Upper lobe of right lung (tissue), 1 donor: ENCODE measurements around the gene MYL9. TPM values are rescaled to one million over a fixed set of nuclear protein-coding genes. Genes with fewer than 3 reads are reported as not detected.
A peak's percentile ranks its signal among the peaks of the same experiment; 100 is the strongest.

Experiments used
- ATAC-seq: fragments of 200-7000 bp; cut with Tn5 transposase; one replicate; pipeline ENCODE4 v1.9.1; 2020; ENCODE audit warnings: mild to moderate bottlenecking, moderate library complexity
- DNase-seq: peaks from one replicate; pipeline ENCODE4 v3.0.0-alpha.2; 2020
- H3K27ac ChIP-seq: fragments of 200-600 bp; one replicate; pipeline ENCODE4 v1.8.0; 2022
- H3K27me3 ChIP-seq: fragments of 200-600 bp; one replicate; pipeline ENCODE4 v1.8.0; 2022; ENCODE audit warnings: mild to moderate bottlenecking
- H3K36me3 ChIP-seq: fragments of 200-600 bp; one replicate; pipeline ENCODE4 v1.8.0; 2022
- H3K4me1 ChIP-seq: fragments of 200-600 bp; one replicate; pipeline ENCODE4 v1.8.0; 2022
- H3K4me3 ChIP-seq: fragments of 200-600 bp; one replicate; pipeline ENCODE4 v1.8.0; 2022; ENCODE audit warnings: mild to moderate bottlenecking
- H3K9me3 ChIP-seq: fragments of 200-600 bp; one replicate; pipeline ENCODE4 v1.8.0; 2022
- CTCF ChIP-seq: fragments of 200-600 bp; IDR thresholded peaks from one replicate; pipeline ENCODE4 v1.8.0; 2022; ENCODE audit warnings: antibody characterized with exemption
- intact Hi-C: fragments of 100-400 bp; cut with DNase I; formaldehyde crosslinking; loops from one replicate; pipeline ENCODE4 v1.11.0; 2022
- total RNA-seq: library from RNA; stranded (reverse); fragmentation: NEBNext Ultra II Directional; extraction: Animal tissue kit (Norgen Biotek cat#: 25700); gene quantifications from one replicate; pipeline ENCODE4 v1.2.1, GENCODE V29; 2021
- donor health status: DM: no; HTN: yes; CAD: no; lungs with severe emphysema.

MYL9 gene
- total RNA-seq, 1 donor from 2014 or later = 410 TPM

- Histone ChIP-seq H3K4me1 (peaks cover 18% of the 10 kb centered on the region), H3K27ac (peak overlapping the region; percentile 86), H3K36me3 (peaks cover 2% of the 10 kb centered on the region), H3K27me3 (no peaks in the 10 kb centered on the region), H3K9me3 (no peaks in the 10 kb centered on the region), H3K4me3 (peak overlapping the region; percentile 81)
- intact Hi-C loops = no loop called here
- ATAC-seq (peak; percentile 50), DNase-seq (peak; percentile 78)
- no peak for TF ChIP-seq CTCF
Measured at GRCh38 chr20:36573798-36574365, 32.6 kb downstream of the MYL9 start.

- peaks cover 18% of the 10 kb centered on the region for H3K4me1 ChIP-seq
- peak; percentile 80 for DNase-seq
- TF ChIP-seq CTCF = no peak
- H3K27ac ChIP-seq = peak overlapping the region; percentile 86
- peaks cover 9% of the 10 kb centered on the region for H3K36me3 ChIP-seq
- H3K27me3 ChIP-seq = no peaks in the 10 kb centered on the region
- H3K4me3 ChIP-seq = peak overlapping the region; percentile 81
- ATAC-seq = peak; percentile 35
- H3K9me3 ChIP-seq = no peaks in the 10 kb centered on the region
- intact Hi-C loops = no loop called here
Measured at GRCh38 chr20:36574366-36575135, 33.2 kb downstream of the MYL9 start.

DNA sequence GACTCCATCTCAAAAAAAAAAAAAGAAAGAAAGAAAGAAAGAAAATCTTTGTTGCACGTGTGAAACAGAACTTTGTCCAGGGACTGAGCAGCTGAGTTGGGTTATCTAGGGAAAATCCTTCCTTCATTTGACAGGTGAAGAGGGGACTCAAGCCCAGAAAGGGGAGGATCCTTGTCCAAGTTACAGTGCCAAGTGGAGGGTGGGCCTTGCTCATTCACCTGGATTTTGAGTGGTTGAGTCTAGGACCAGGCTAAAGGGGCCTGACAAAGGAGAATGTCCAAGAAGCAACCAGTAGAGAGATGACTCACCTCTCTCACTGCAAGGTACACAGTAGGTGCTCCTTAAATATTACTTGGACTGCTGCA is 34.7 kb downstream of the MYL9 start:
- ATAC-seq = no peak
- Histone ChIP-seq H3K36me3 (peaks cover 21% of the 10 kb centered on the region), H3K27ac (no peak overlapping the region), H3K27me3 (no peaks in the 10 kb centered on the region), H3K4me1 (peaks cover 18% of the 10 kb centered on the region), H3K9me3 (no peaks in the 10 kb centered on the region), H3K4me3 (no peak overlapping the region)
- no peak for DNase-seq
- intact Hi-C loops = no loop called here
- no peak for TF ChIP-seq CTCF

- no peak for ATAC-seq
- TF ChIP-seq CTCF = no peak
- Histone ChIP-seq H3K4me1 (peaks cover 13% of the 10 kb centered on the region), H3K4me3 (no peak overlapping the region), H3K36me3 (peaks cover 31% of the 10 kb centered on the region), H3K27ac (no peak overlapping the region), H3K27me3 (no peaks in the 10 kb centered on the region), H3K9me3 (no peaks in the 10 kb centered on the region)
- intact Hi-C loops = no loop called here
- DNase-seq = no peak
Measured at GRCh38 chr20:36578356-36579041, 37.2 kb downstream of the MYL9 start.

GRCh38 chr20:36579996-36580545 is 38.8 kb downstream of the MYL9 start:
- no peaks in the 10 kb centered on the region for H3K27me3 ChIP-seq
- ATAC-seq = no peak
- no peak overlapping the region for H3K4me3 ChIP-seq
- H3K27ac ChIP-seq = no peak overlapping the region
- no peak for DNase-seq
- peaks cover 12% of the 10 kb centered on the region for H3K4me1 ChIP-seq
- no peaks in the 10 kb centered on the region for H3K9me3 ChIP-seq
- peaks cover 31% of the 10 kb centered on the region for H3K36me3 ChIP-seq
- intact Hi-C loops = no loop called here
- TF ChIP-seq CTCF = no peak
